ENCODE data around the gene KCNMA1. TPM values are rescaled to one million over a fixed set of nuclear protein-coding genes. Genes with fewer than 3 reads are reported as not detected.

KCNMA1 gene
- total and polyA plus RNA-seq, 9 of the 15 experiments (the other 6 are each of a cell fraction or from before 2014, with no cell fraction given): 0.01 to 0.95 (median 0.15) TPM; not detected in 4

DNA sequence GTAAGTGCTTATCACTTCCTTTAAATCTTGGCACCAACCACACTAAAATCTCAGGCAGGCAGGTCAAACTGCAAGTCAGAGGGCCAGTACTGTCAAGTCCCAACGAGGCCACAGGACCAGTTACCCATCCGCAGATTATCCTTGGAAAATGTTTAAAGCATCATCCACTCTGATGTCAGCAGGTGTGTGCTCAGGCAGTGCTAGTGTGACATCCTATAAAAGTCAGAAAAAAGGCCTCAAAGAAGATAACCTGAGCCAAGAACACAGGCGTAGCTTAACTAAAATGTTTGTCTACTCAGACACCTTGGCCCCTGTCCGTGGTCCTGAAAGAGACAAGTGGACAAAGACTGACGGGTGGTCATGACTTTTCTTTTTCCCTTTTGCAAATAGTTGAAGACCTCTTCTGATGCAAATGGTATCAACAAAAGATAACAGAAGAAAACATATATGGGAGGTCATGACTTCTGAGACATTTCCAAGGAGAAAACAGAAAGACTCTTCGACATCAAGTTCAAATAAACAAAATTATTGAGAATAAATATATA lies 309.3 kb downstream of the KCNMA1 start (continued):
- TF ChIP-seq, protein P1, sequence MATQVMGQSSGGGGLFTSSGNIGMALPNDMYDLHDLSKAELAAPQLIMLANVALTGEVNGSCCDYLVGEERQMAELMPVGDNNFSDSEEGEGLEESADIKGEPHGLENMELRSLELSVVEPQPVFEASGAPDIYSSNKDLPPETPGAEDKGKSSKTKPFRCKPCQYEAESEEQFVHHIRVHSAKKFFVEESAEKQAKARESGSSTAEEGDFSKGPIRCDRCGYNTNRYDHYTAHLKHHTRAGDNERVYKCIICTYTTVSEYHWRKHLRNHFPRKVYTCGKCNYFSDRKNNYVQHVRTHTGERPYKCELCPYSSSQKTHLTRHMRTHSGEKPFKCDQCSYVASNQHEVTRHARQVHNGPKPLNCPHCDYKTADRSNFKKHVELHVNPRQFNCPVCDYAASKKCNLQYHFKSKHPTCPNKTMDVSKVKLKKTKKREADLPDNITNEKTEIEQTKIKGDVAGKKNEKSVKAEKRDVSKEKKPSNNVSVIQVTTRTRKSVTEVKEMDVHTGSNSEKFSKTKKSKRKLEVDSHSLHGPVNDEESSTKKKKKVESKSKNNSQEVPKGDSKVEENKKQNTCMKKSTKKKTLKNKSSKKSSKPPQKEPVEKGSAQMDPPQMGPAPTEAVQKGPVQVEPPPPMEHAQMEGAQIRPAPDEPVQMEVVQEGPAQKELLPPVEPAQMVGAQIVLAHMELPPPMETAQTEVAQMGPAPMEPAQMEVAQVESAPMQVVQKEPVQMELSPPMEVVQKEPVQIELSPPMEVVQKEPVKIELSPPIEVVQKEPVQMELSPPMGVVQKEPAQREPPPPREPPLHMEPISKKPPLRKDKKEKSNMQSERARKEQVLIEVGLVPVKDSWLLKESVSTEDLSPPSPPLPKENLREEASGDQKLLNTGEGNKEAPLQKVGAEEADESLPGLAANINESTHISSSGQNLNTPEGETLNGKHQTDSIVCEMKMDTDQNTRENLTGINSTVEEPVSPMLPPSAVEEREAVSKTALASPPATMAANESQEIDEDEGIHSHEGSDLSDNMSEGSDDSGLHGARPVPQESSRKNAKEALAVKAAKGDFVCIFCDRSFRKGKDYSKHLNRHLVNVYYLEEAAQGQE (IDR thresholded peaks at IDR 0.05; ENCODE audit: borderline replicate concordance): peak; percentile 98
- TF ChIP-seq, protein P1 (CRISPR knock-in tag; IDR thresholded peaks at IDR 0.05; ENCODE audit: low read depth): peak; percentile 94
- no peak for TF ChIP-seq ZBTB17 (CRISPR knock-in tag; IDR thresholded peaks at IDR 0.05)
- no peak for TF ChIP-seq MTA3 (IDR thresholded peaks at IDR 0.05; ENCODE audit: borderline replicate concordance)
- 0 out of 2 replicates have a peak, but pooled peaks have one; percentile 36 for TF ChIP-seq ZNF644 (tag; IDR thresholded peaks at IDR 0.05; ENCODE audit: low read depth)
- TF ChIP-seq FOXP1 (CRISPR knock-in tag; IDR thresholded peaks at IDR 0.05): no peak
- TF ChIP-seq, protein P2, sequence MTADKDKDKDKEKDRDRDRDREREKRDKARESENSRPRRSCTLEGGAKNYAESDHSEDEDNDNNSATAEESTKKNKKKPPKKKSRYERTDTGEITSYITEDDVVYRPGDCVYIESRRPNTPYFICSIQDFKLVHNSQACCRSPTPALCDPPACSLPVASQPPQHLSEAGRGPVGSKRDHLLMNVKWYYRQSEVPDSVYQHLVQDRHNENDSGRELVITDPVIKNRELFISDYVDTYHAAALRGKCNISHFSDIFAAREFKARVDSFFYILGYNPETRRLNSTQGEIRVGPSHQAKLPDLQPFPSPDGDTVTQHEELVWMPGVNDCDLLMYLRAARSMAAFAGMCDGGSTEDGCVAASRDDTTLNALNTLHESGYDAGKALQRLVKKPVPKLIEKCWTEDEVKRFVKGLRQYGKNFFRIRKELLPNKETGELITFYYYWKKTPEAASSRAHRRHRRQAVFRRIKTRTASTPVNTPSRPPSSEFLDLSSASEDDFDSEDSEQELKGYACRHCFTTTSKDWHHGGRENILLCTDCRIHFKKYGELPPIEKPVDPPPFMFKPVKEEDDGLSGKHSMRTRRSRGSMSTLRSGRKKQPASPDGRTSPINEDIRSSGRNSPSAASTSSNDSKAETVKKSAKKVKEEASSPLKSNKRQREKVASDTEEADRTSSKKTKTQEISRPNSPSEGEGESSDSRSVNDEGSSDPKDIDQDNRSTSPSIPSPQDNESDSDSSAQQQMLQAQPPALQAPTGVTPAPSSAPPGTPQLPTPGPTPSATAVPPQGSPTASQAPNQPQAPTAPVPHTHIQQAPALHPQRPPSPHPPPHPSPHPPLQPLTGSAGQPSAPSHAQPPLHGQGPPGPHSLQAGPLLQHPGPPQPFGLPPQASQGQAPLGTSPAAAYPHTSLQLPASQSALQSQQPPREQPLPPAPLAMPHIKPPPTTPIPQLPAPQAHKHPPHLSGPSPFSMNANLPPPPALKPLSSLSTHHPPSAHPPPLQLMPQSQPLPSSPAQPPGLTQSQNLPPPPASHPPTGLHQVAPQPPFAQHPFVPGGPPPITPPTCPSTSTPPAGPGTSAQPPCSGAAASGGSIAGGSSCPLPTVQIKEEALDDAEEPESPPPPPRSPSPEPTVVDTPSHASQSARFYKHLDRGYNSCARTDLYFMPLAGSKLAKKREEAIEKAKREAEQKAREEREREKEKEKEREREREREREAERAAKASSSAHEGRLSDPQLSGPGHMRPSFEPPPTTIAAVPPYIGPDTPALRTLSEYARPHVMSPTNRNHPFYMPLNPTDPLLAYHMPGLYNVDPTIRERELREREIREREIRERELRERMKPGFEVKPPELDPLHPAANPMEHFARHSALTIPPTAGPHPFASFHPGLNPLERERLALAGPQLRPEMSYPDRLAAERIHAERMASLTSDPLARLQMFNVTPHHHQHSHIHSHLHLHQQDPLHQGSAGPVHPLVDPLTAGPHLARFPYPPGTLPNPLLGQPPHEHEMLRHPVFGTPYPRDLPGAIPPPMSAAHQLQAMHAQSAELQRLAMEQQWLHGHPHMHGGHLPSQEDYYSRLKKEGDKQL (CRISPR knock-in tag; IDR thresholded peaks at IDR 0.05; ENCODE audit: borderline replicate concordance): no peak
- TF ChIP-seq BCL6 (CRISPR knock-in tag; IDR thresholded peaks at IDR 0.05): no peak
